Spleen (tissue), 11 donors: ENCODE results near the gene CMA1. TPM values are rescaled to one million over a fixed set of nuclear protein-coding genes. Genes with fewer than 3 reads are reported as not detected.
"Not testable (repeated sequence)": the region's sequence is repeated elsewhere in the genome, so short reads cannot be mapped to it uniquely, and the experiment has no call there.

Source experiments
- DNase-seq: peaks from one replicate; pipeline ENCODE4 v3.0.0-alpha.2; 2020
- H3K27ac ChIP-seq, 8 donors: fragments of 200-600 bp; sonication (generic) in 7 of 8; 1 replicate in 4 of 8; 2 replicates in 4 of 8; pipeline versions ENCODE4 v1.5.0 to v1.8.0; 2016 to 2021; ENCODE audit warnings: inconsistent platforms in 4 of 8, mild to moderate bottlenecking in 4 of 8, moderate library complexity in 1 of 8
- H3K27me3 ChIP-seq, 7 donors: fragments of 200-600 bp; sonication (generic) in 6 of 7; replicated peaks in 1 of 7; 1 replicate in 4 of 7; 2 replicates in 3 of 7; pipeline versions ENCODE4 v1.5.0 to v1.8.0; 2016 to 2021; ENCODE audit warnings: inconsistent platforms in 3 of 7, mild to moderate bottlenecking in 1 of 7
- H3K36me3 ChIP-seq, 6 donors: fragments of 200-600 bp; sonication (generic) in 5 of 6; 1 replicate in 4 of 6; 2 replicates in 2 of 6; pipeline versions ENCODE4 v1.5.0 to v1.8.0; 2016 to 2021; ENCODE audit warnings: inconsistent platforms in 2 of 6
- H3K4me1 ChIP-seq, 6 donors: fragments of 200-600 bp; sonication (generic) in 5 of 6; 1 replicate in 3 of 6; 2 replicates in 3 of 6; pipeline versions ENCODE4 v1.5.0 to v1.8.0; 2016 to 2021; ENCODE audit warnings: inconsistent platforms in 3 of 6
- H3K4me3 ChIP-seq, 8 donors: fragments of 200-600 bp; sonication (generic) in 7 of 8; 1 replicate in 4 of 8; 2 replicates in 4 of 8; pipeline versions ENCODE4 v1.5.0 to v1.8.0; 2016 to 2021; ENCODE audit warnings: inconsistent platforms in 4 of 8, mild to moderate bottlenecking in 4 of 8, moderate library complexity in 2 of 8
- H3K9me3 ChIP-seq, 8 donors: fragments of 200-600 bp; sonication (generic) in 7 of 8; 1 replicate in 4 of 8; 2 replicates in 4 of 8; pipeline versions ENCODE4 v1.5.0 to v1.8.0; 2016 to 2021; ENCODE audit warnings: inconsistent platforms in 4 of 8
- POLR2A ChIP-seq, 3 donors: fragments of 450-650 bp; IDR thresholded peaks; one replicate each; pipeline ENCODE4 v1.5.1; 2017; ENCODE audit warnings: antibody characterized with exemption in 3 of 3, mild to moderate bottlenecking in 1 of 3
- POLR2AphosphoS5 ChIP-seq, 3 donors: sonication (generic); formaldehyde crosslinking; IDR thresholded peaks; one replicate each; pipeline ENCODE4 v1.5.1; 2017; ENCODE audit warnings: antibody characterized with exemption in 3 of 3
- WGBS, 5 donors: extraction: QIAGEN DNeasy Blood & Tissue Kit in 3 of 5; methylation state at CpG; one replicate each; pipeline versions ENCODE4 v1.1.5 to v1.1.7; 2013 to 2018; 5-methylcytosine and 5-hydroxymethylcytosine counted together
- intact Hi-C: fragments of 100-400 bp; cut with DNase I; formaldehyde crosslinking; loops from one replicate; pipeline ENCODE4 v1.15.0; 2023; ENCODE audit warnings: low total_unique reads
- polyA plus RNA-seq, 3 donors: library from polyadenylated mRNA; stranded (reverse); fragments of 200-250 nt; gene quantifications; one replicate each; pipeline ENCODE4 v1.2.1, GENCODE V29; 2013
- total RNA-seq, 7 donors: library from RNA; depleted of rRNA in 3 of 7; stranded (reverse); fragments of >200 nt in 3 of 7; fragmentation: NEBNext Ultra II Directional in 4 of 7; extraction: Animal tissue kit (Norgen Biotek cat#: 25700) in 4 of 7; gene quantifications; one replicate each; pipeline versions ENCODE4 v1.1.0 to v1.2.1, GENCODE V29; 2016 to 2021
- TF ChIP-seq, protein P1 (sequence below), 11 experiments: fragments of 200-600 bp in 7 of 11; fragments of 450-650 bp in 4 of 11; sonication (generic) in 4 of 11; IDR thresholded peaks in 8 of 11; conservative IDR thresholded peaks in 3 of 11; 1 replicate in 7 of 11; 2 replicates in 4 of 11; pipeline versions ENCODE4 v1.4.0 to v1.8.0; 2016 to 2021; ENCODE audit warnings: antibody characterized with exemption in 11 of 11, inconsistent platforms in 4 of 11, mild to moderate bottlenecking in 1 of 11
- donor health status: healthy with polysubstance abuse.
- donor health status: DM: no; HTN: no; CAD: no; lungs with moderate emphysema.
- donor health status: DM: no; HTN: no; CAD: no.
- donor health status: Bipolar disorder and iron deficiency.
- donor health status: healthy.
- donor health status: DM: no; HTN: no; CAD: no.
- donor health status: DM: yes; HTN: yes; CAD: no.

CMA1 gene
- total and polyA plus RNA-seq, 10 donors, result 0.09 TPM; not detected in 9

DNA sequence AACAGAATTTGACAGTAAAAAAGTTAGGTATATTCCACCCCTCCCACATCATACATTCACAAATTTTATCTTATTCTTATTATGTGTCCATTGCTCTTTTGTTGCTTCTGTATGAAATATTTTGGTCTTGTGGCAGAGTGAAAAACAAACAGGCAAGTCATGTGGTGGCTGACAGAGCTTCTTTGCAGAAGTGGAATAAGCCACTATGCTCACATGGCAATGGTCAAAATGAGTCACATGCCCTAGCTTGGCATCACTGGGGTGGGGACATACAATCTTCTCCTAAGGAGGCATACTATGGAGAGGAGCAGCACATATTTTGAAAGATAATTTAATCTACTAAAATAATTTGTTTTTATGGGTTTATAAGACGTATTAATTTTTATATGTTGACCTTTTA lies 27.7 kb upstream of the CMA1 start:
- no peaks in the 10 kb centered on the region for H3K9me3 ChIP-seq
- WGBS, 5 donors, result 64 to 87% (median 71%) methylated on average over 1 of the region's 1 CpG
- peaks cover 0 to 4% (median 0%) of the 10 kb centered on the region in 7 donors for H3K27me3 ChIP-seq
- TF ChIP-seq POLR2A (IDR thresholded peaks at IDR 0.05) (no peak), POLR2AphosphoS5 (IDR thresholded peaks at IDR 0.05) (no peak)
- TF ChIP-seq, protein P1, sequence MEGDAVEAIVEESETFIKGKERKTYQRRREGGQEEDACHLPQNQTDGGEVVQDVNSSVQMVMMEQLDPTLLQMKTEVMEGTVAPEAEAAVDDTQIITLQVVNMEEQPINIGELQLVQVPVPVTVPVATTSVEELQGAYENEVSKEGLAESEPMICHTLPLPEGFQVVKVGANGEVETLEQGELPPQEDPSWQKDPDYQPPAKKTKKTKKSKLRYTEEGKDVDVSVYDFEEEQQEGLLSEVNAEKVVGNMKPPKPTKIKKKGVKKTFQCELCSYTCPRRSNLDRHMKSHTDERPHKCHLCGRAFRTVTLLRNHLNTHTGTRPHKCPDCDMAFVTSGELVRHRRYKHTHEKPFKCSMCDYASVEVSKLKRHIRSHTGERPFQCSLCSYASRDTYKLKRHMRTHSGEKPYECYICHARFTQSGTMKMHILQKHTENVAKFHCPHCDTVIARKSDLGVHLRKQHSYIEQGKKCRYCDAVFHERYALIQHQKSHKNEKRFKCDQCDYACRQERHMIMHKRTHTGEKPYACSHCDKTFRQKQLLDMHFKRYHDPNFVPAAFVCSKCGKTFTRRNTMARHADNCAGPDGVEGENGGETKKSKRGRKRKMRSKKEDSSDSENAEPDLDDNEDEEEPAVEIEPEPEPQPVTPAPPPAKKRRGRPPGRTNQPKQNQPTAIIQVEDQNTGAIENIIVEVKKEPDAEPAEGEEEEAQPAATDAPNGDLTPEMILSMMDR (IDR thresholded peaks at IDR 0.05 in 8 of 11, conservative IDR thresholded peaks at IDR 0.05 in 3 of 11), result no peak
- intact Hi-C loops, result no loop called here
- H3K36me3 ChIP-seq, result no peaks in the 10 kb centered on the region
- H3K27ac ChIP-seq, result no peak overlapping the region
- H3K4me3 ChIP-seq, result no peak overlapping the region
- H3K4me1 ChIP-seq, result no peaks in the 10 kb centered on the region
- no peak for DNase-seq

DNA sequence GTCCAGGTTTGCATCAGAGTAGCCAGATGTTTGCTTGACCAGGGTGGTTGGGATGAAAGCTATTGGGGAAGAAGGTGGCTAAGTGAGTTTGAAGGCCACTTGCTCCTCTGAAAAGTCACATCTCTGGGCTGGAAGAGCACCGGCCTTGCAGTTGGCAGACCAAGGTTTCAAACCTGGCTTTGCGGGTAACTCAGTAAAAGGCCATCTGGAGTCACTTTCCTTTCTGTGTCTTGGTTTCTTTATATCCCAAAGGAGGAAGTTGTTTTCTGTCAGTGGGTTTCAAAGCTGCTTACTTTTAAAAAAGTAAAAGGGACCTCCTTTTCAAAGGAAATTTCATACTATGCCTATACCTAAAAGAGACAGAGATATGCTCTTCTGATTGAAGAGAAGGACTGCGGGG lies 26.2 kb upstream of the CMA1 start:
- 22 to 37% (median 35%) methylated on average over 3 of the region's 3 CpGs for WGBS, 5 donors
- H3K9me3 ChIP-seq, result no peaks in the 10 kb centered on the region
- H3K36me3 ChIP-seq, result no peaks in the 10 kb centered on the region
- DNase-seq, result no peak
- intact Hi-C loops, result no loop called here
- H3K4me3 ChIP-seq, result no peak overlapping the region
- TF ChIP-seq POLR2AphosphoS5 (IDR thresholded peaks at IDR 0.05), result no peak
- peaks cover 0 to 4% (median 0%) of the 10 kb centered on the region in 7 donors for H3K27me3 ChIP-seq
- H3K27ac ChIP-seq, result no peak overlapping the region
- no peaks in the 10 kb centered on the region for H3K4me1 ChIP-seq

DNA sequence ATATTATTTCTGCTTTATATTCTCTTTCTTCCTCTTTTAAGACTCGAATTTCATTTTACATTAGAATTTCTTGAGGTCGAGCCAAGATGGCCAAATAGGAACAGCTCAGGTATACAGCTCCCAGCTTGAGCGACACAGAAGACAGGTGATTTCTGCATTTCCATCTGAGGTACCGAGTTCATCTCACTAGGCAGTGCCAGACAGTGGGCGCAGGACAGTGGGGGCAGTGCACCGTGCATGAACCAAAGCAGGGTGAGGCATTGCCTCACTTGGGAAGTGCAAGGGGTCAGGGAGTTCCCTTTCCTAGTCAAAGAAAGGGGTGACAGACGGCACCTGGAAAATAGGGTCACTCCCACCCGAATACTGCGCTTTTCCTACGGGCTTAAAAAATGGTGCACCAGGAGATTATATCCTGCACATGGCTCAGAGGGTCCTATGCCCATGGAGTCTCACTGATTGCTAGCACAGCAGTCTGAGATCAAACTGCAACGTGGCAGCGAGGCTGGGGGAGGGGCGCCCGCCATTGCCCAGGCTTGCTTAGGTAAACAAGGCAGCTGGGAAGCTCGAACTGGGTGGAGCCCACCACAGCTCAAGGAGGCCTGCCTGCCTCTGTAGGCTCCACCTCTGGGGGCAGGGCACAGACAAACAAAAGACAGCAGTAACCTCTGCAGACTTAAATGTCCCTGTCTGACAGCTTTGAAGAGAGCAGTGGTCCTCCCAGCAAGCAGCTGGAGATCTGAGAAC lies 18.0 kb upstream of the CMA1 start:
- H3K4me3 ChIP-seq, H3K9me3 ChIP-seq, DNase-seq, H3K27ac ChIP-seq, H3K27me3 ChIP-seq, H3K36me3 ChIP-seq, intact Hi-C loops, H3K4me1 ChIP-seq: not testable (repeated sequence)
- WGBS, 5 donors, result 76 to 84% (median 79%) methylated on average over 15 of the region's 15 CpGs

DNA sequence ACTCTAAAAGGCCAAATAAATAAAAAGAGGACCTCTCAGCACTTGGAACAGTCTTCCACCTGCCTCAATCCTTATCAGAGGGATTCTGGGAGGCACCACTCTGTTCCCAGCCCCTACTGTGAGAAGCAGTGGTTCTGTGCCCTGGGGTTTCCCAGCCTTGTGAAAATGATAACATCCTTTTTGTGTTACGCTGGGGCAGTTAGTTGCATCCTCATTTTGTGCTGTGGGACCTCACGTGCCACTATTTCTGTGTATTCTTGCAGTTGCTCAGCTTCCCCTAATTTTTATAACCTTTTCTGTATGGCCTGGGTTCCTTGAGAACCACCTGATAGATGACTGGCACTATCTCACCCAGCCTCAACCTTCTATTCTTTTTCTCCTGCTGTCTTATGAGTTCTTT lies 10.8 kb upstream of the CMA1 start:
- 50 to 69% (median 57%) methylated on average over 2 of the region's 2 CpGs for WGBS, 5 donors
- no peaks in the 10 kb centered on the region for H3K9me3 ChIP-seq
- intact Hi-C loops, result no loop called here
- no peaks in the 10 kb centered on the region for H3K27me3 ChIP-seq
- no peaks in the 10 kb centered on the region for H3K36me3 ChIP-seq
- TF ChIP-seq, protein P1 (IDR thresholded peaks at IDR 0.05 in 8 of 11, conservative IDR thresholded peaks at IDR 0.05 in 3 of 11), result no peak
- TF ChIP-seq POLR2A (IDR thresholded peaks at IDR 0.05) (no peak), POLR2AphosphoS5 (IDR thresholded peaks at IDR 0.05) (no peak)
- H3K4me3 ChIP-seq, result no peak overlapping the region
- DNase-seq, result no peak
- no peaks in the 10 kb centered on the region for H3K4me1 ChIP-seq
- no peak overlapping the region for H3K27ac ChIP-seq

DNA sequence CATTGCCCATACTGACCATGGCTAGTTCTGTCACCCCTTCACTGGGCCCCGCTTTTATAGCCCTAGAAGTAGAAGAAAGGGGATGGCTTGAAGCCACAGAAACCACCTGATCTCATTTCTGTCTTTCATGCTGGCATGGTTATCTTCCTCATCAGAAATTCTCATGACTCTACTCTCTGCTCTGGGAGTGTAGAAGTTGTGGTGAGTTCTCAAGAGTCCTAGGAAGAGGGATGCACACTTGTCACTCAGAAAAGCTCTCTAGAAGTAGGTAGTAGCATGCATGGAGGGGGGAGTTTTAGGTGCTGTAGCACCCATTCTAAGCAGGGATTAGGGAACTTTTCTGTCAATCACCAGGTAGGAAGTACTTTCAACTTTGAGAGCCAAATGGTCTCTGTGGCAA lies 6.1 kb upstream of the CMA1 start:
- no peaks in the 10 kb centered on the region for H3K9me3 ChIP-seq
- H3K27ac ChIP-seq, result no peak overlapping the region
- intact Hi-C loops, result no loop called here
- TF ChIP-seq POLR2A (IDR thresholded peaks at IDR 0.05), result no peak
- TF ChIP-seq, protein P1 (IDR thresholded peaks at IDR 0.05 in 8 of 11, conservative IDR thresholded peaks at IDR 0.05 in 3 of 11), result no peak
- no peak for TF ChIP-seq POLR2AphosphoS5 (IDR thresholded peaks at IDR 0.05)
- WGBS, 5 donors, result 82 to 92% (median 88%) methylated on average over 1 of the region's 1 CpG
- H3K36me3 ChIP-seq, result no peaks in the 10 kb centered on the region
- no peak overlapping the region for H3K4me3 ChIP-seq
- DNase-seq, result no peak
- H3K27me3 ChIP-seq, result no peaks in the 10 kb centered on the region
- no peaks in the 10 kb centered on the region for H3K4me1 ChIP-seq
